Ovary (tissue), 3 donors: ENCODE data around the gene GCSAML.

ENCODE experiments used
- CTCF ChIP-seq, 3 donors: fragments of 450-650 bp in 2 of 3; fragments of 200-600 bp in 1 of 3; IDR thresholded peaks; one replicate each; pipeline versions ENCODE4 v1.5.1 to v1.8.0; 2016 to 2022; ENCODE audit warnings: antibody characterized with exemption in 3 of 3, mild to moderate bottlenecking in 1 of 3
- POLR2A ChIP-seq: fragments of 450-650 bp; IDR thresholded peaks from one replicate; pipeline ENCODE4 v1.6.1; 2017; ENCODE audit warnings: antibody characterized with exemption, mild to moderate bottlenecking, moderate library complexity
- donor health status: DM: no; HTN: no; CAD: no.

- TF ChIP-seq POLR2A (no peak), CTCF (IDR thresholded peaks at IDR 0.05) (no peak)
Observed at GRCh38 chr1:247536340-247536739, 12.6 kb upstream of the GCSAML start, which contains the start of gene OR2C3.
